ENCODE data around the gene FAM131C. TPM values are rescaled to one million over a fixed set of nuclear protein-coding genes. Genes with fewer than 3 reads are reported as not detected.

Gene FAM131C
- total and polyA plus RNA-seq, 2 donors (not counting 1 experiment from before 2014, with no cell fraction given) = 0.34 to 0.50 TPM

GRCh38 chr1:16020325-16020724 lies 53.1 kb downstream of the FAM131C start:
- DNase-seq (ENCODE audit: low read depth in 2 of 2) = no peak
- no peaks in the 10 kb centered on the region for H3K27me3 ChIP-seq (ENCODE audit: control insufficient read depth, insufficient read depth, low read length)
- H2AFZ ChIP-seq (ENCODE audit: low read length) = no peak overlapping the region
- no peak overlapping the region for H3K9ac ChIP-seq (ENCODE audit: insufficient read depth, low read length)
- no peaks in the 10 kb centered on the region for H3K79me2 ChIP-seq (ENCODE audit: control insufficient read depth, insufficient read depth, low read length)
- TF ChIP-seq EZH2 (IDR thresholded peaks at IDR 0.05; ENCODE audit: low read length, missing control alignments) (no peak), CTCF (conservative IDR thresholded peaks at IDR 0.05 in 1 of 2, IDR thresholded peaks at IDR 0.05 in 1 of 2; ENCODE audit: low read depth in 1 of 2, low read length in 2 of 2) (no peak)
- H3K4me1 ChIP-seq (ENCODE audit: control insufficient read depth, extremely low read depth, insufficient read depth, low read length) = peaks cover 28% of the 10 kb centered on the region
- H3K9me3 ChIP-seq (ENCODE audit: control insufficient read depth, insufficient read depth, low read depth, low read length) = no peaks in the 10 kb centered on the region
- H3K27ac ChIP-seq (ENCODE audit: insufficient read depth, low read length) = no peak overlapping the region
- H3K4me3 ChIP-seq (replicated peaks in 1 of 4; ENCODE audit: control extremely low read depth in 1 of 4, insufficient read depth in 1 of 4, low read depth in 3 of 4, low read length in 4 of 4) = no peak overlapping the region
- H3K4me2 ChIP-seq (ENCODE audit: extremely low read depth, insufficient read depth, low read length) = no peak overlapping the region
- no peaks in the 10 kb centered on the region for H4K20me1 ChIP-seq (ENCODE audit: control insufficient read depth, extremely low read depth, insufficient read depth, low read length)
- no peaks in the 10 kb centered on the region for H3K36me3 ChIP-seq (ENCODE audit: control insufficient read depth, insufficient read depth, low read length)

- H3K36me3 ChIP-seq (ENCODE audit: control insufficient read depth, insufficient read depth, low read length) = no peaks in the 10 kb centered on the region
- no peaks in the 10 kb centered on the region for H4K20me1 ChIP-seq (ENCODE audit: control insufficient read depth, extremely low read depth, insufficient read depth, low read length)
- H2AFZ ChIP-seq (ENCODE audit: low read length) = no peak overlapping the region
- no peak overlapping the region for H3K9ac ChIP-seq (ENCODE audit: insufficient read depth, low read length)
- H3K4me3 ChIP-seq (replicated peaks in 1 of 4; ENCODE audit: control extremely low read depth in 1 of 4, insufficient read depth in 1 of 4, low read depth in 3 of 4, low read length in 4 of 4) = no peak overlapping the region
- no peaks in the 10 kb centered on the region for H3K79me2 ChIP-seq (ENCODE audit: control insufficient read depth, insufficient read depth, low read length)
- DNase-seq (ENCODE audit: low read depth in 2 of 2) = peak in 1 of 2 donors; percentile 59
- H3K27ac ChIP-seq (ENCODE audit: insufficient read depth, low read length) = peak overlapping the region; percentile 81
- no peak for TF ChIP-seq EZH2 (IDR thresholded peaks at IDR 0.05; ENCODE audit: low read length, missing control alignments)
- no peak for TF ChIP-seq CTCF (conservative IDR thresholded peaks at IDR 0.05 in 1 of 2, IDR thresholded peaks at IDR 0.05 in 1 of 2; ENCODE audit: low read depth in 1 of 2, low read length in 2 of 2)
- H3K27me3 ChIP-seq (ENCODE audit: control insufficient read depth, insufficient read depth, low read length) = no peaks in the 10 kb centered on the region
- no peaks in the 10 kb centered on the region for H3K9me3 ChIP-seq (ENCODE audit: control insufficient read depth, insufficient read depth, low read depth, low read length)
- no peak overlapping the region for H3K4me2 ChIP-seq (ENCODE audit: extremely low read depth, insufficient read depth, low read length)
- peaks cover 28% of the 10 kb centered on the region for H3K4me1 ChIP-seq (ENCODE audit: control insufficient read depth, extremely low read depth, insufficient read depth, low read length)
Observed at GRCh38 chr1:16019644-16020277, 53.7 kb downstream of the FAM131C start.

GRCh38 chr1:16018749-16019643 lies 54.5 kb downstream of the FAM131C start:
- H3K79me2 ChIP-seq (ENCODE audit: control insufficient read depth, insufficient read depth, low read length) = no peaks in the 10 kb centered on the region
- peak overlapping the region; percentile 81 for H3K27ac ChIP-seq (ENCODE audit: insufficient read depth, low read length)
- H3K4me3 ChIP-seq (replicated peaks in 1 of 4; ENCODE audit: control extremely low read depth in 1 of 4, insufficient read depth in 1 of 4, low read depth in 3 of 4, low read length in 4 of 4) = no peak overlapping the region
- H3K27me3 ChIP-seq (ENCODE audit: control insufficient read depth, insufficient read depth, low read length) = no peaks in the 10 kb centered on the region
- H3K9me3 ChIP-seq (ENCODE audit: control insufficient read depth, insufficient read depth, low read depth, low read length) = no peaks in the 10 kb centered on the region
- DNase-seq (ENCODE audit: low read depth in 2 of 2) = no peak
- H2AFZ ChIP-seq (ENCODE audit: low read length) = no peak overlapping the region
- no peak overlapping the region for H3K4me2 ChIP-seq (ENCODE audit: extremely low read depth, insufficient read depth, low read length)
- TF ChIP-seq EZH2 (IDR thresholded peaks at IDR 0.05; ENCODE audit: low read length, missing control alignments) (no peak), CTCF (conservative IDR thresholded peaks at IDR 0.05 in 1 of 2, IDR thresholded peaks at IDR 0.05 in 1 of 2; ENCODE audit: low read depth in 1 of 2, low read length in 2 of 2) (no peak)
- H3K4me1 ChIP-seq (ENCODE audit: control insufficient read depth, extremely low read depth, insufficient read depth, low read length) = peaks cover 28% of the 10 kb centered on the region
- no peaks in the 10 kb centered on the region for H4K20me1 ChIP-seq (ENCODE audit: control insufficient read depth, extremely low read depth, insufficient read depth, low read length)
- H3K36me3 ChIP-seq (ENCODE audit: control insufficient read depth, insufficient read depth, low read length) = no peaks in the 10 kb centered on the region
- H3K9ac ChIP-seq (ENCODE audit: insufficient read depth, low read length) = no peak overlapping the region

Data from fibroblast of lung (primary cell).